IMR-90 (cell line): Measurements from ENCODE around the gene CPXM1.

ENCODE experiments used
- BHLHE40 ChIP-seq: fragments of 150-350 bp; IDR thresholded peaks from 2 replicates; pipeline ENCODE4 v1.6.1; 2016; ENCODE audit warnings: mild to moderate bottlenecking, low read depth, low read length
- CEBPB ChIP-seq: IDR thresholded peaks from 2 replicates; pipeline ENCODE4 v1.6.1; 2012; ENCODE audit warnings: low read depth, low read length, improper control_type of control experiment
- CTCF ChIP-seq: conservative IDR thresholded peaks from 2 replicates; pipeline ENCODE4 v1.5.1; 2012; ENCODE audit warnings: mild to moderate bottlenecking, low read depth, low read length, improper control_type of control experiment
- ELK1 ChIP-seq: fragments of 150-350 bp; IDR thresholded peaks from 2 replicates; pipeline ENCODE4 v1.6.1; 2016; ENCODE audit warnings: low read depth, mild to moderate bottlenecking, low read length, moderate library complexity, borderline replicate concordance
- FOS ChIP-seq: fragments of 150-350 bp; IDR thresholded peaks from 2 replicates; pipeline ENCODE4 v1.6.1; 2016; ENCODE audit warnings: low read depth, low read length
- MAFK ChIP-seq: IDR thresholded peaks from 2 replicates; pipeline ENCODE4 v1.6.1; 2012; ENCODE audit warnings: low read depth, low read length, improper control_type of control experiment
- MXI1 ChIP-seq: IDR thresholded peaks from 2 replicates; pipeline ENCODE4 v1.6.1; 2012; ENCODE audit warnings: low read depth, mild to moderate bottlenecking, low read length, moderate library complexity, borderline replicate concordance
- NFE2L2 ChIP-seq: fragments of 150-350 bp; IDR thresholded peaks from 2 replicates; pipeline ENCODE4 v1.6.1; 2016; ENCODE audit warnings: low read depth, mild to moderate bottlenecking, low read length
- POLR2A ChIP-seq: IDR thresholded peaks from 2 replicates; pipeline ENCODE4 v1.6.1; 2012; ENCODE audit warnings: mild to moderate bottlenecking, low read depth, low read length
- RAD21 ChIP-seq: IDR thresholded peaks from 2 replicates; pipeline ENCODE4 v1.6.1; 2012; ENCODE audit warnings: low read length, improper control_type of control experiment
- RCOR1 ChIP-seq: IDR thresholded peaks from 2 replicates; pipeline ENCODE4 v1.6.1; 2012; ENCODE audit warnings: mild to moderate bottlenecking, low read length, improper control_type of control experiment; ENCODE audit not compliant: insufficient replicate concordance
- SMC3 ChIP-seq: fragments of 150-350 bp; IDR thresholded peaks from 2 replicates; pipeline ENCODE4 v1.6.1; 2016; ENCODE audit warnings: low read depth, mild to moderate bottlenecking, antibody characterized with exemption, low read length, moderate library complexity
- USF2 ChIP-seq: fragments of 150-350 bp; IDR thresholded peaks from 2 replicates; pipeline ENCODE4 v1.6.1; 2017; ENCODE audit warnings: mild to moderate bottlenecking, antibody characterized with exemption, low read length, low read depth

- TF ChIP-seq NFE2L2 = no peak
- TF ChIP-seq RAD21 = no peak
- no peak for TF ChIP-seq BHLHE40
- TF ChIP-seq CTCF = no peak
- no peak for TF ChIP-seq POLR2A
- TF ChIP-seq CEBPB = no peak
- no peak for TF ChIP-seq MXI1
- no peak for TF ChIP-seq ELK1
- no peak for TF ChIP-seq USF2
- no peak for TF ChIP-seq SMC3
- no peak for TF ChIP-seq RCOR1
- TF ChIP-seq FOS = no peak
- no peak for TF ChIP-seq MAFK
Measured at GRCh38 chr20:2760952-2761305, 39.5 kb downstream of the CPXM1 start.
